SH-SY5Y (cell line): ENCODE measurements around the gene MAN2B2.

ENCODE experiments used
- GATA2 ChIP-seq: IDR thresholded peaks from 2 replicates; pipeline ENCODE4 v1.6.1; 2011; ENCODE audit warnings: mild to moderate bottlenecking, low read depth, low read length
- GATA3 ChIP-seq: IDR thresholded peaks from 2 replicates; pipeline ENCODE4 v1.6.1; 2011; ENCODE audit warnings: low read depth, mild to moderate bottlenecking, low read length, moderate library complexity

DNA sequence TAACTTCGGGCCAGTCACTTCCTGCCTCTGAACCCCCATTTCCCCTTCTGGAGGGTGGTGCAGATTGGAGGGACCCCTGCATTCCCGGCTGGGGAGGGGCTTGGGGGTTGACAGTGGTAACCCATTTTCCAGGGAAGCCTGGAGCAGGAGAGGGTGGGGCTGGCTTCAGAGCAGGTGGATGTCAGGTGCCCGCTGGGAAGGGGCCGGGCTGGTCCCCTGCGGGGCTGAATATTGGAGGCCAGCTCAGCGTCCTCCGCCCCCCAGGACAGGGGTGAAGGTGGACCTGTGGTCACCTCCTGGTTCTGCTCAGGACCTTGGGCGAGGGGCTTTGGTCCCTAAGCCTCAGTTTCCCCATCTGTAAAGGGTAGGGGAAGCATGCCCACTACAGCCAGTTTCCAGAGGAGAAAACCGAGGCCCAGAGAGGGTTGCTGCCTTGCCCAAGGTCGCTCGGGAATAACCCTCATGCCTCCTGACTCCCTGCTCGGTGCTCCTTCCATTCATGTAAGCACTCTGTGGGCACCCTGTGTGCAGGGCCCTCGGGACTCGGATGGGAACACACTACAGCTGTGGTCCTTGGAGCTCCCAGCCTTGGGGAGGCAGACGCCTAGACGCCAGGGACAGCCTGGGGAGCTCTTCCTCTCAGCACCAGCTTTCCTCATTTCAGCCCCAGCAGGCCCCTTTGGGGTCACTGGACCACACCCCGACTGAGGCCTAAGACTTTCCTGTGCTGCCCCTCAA lies 683 bp downstream of the MAN2B2 start:
- TF ChIP-seq GATA2 (no peak), GATA3 (no peak)
